ENCODE results near the gene POLDIP2.
"Not testable (repeated sequence)": the region's sequence is repeated elsewhere in the genome, so short reads cannot be mapped to it uniquely, and the experiment has no call there.

The POLDIP2 gene

GRCh38 chr17:28364665-28365363, 7.5 kb upstream of the POLDIP2 start, which contains the start of gene SEBOX:
Gene SEBOX (minus strand): TSS chr17:28365199. CDS start chr17:28365151, 48 bp downstream.
- no peak for DNase-seq

DNA sequence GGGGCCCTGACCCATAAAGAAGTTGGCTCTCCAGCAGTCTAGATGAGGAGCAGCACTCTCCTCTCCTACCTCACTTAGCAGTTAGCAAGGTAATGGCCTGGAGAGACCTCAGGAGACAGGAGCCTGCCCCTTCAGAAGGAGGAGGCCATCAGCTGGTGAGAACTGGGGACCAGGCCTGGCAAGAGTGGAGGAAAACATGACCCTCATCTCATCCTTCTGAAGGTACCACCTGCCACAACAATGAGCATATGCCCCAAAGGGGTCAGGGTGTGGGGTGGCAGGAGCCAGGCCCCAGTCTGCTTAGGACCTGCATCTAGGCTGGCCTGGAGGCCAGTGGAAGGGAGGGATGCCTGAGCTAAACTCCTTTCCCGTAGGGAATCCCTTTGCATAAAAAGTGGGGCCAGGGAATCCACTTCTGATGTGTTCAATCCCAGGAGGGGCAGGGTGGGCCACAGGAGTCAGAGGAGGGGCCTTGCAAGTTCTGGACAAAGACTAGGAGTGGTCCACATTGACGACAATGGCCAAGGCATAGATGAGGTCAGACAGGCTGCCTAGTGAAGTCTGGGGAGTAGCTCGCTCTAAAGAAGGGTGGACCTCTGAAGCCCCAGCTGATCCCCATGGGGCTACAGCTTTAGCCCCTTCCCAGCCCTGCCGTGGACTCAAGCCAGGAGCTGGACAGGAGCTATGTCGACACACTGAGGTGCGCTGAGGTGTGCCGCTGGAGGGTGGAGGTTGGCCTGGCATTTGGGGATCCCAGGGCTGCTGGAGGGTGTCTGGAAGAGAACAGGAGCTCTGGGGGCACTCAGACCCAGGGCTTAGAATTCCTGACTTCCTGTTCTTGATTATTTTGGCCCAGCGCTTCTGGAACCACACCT, 6.7 kb upstream of the POLDIP2 start:
- no peak for DNase-seq

DNA sequence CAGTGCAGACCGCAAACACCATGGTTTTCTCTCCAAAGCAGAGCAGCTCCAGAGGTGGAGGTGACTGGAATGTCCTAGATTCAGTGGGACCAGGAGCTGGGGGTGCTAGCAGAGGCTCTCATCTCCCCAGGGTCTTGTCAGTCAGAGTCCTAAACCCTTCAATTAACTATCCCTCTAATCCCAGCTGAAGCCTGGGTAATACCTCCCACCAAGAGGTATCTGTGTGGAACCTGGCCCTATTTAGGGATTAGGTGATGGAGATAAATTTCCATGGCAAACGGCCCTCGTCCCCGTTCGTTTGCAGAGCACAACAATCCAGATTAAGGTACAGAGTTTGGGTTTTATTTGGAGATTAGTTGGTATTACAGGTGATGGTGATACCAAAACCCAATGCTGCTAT, 5.9 kb upstream of the POLDIP2 start:
- DNase-seq, result no peak

DNA sequence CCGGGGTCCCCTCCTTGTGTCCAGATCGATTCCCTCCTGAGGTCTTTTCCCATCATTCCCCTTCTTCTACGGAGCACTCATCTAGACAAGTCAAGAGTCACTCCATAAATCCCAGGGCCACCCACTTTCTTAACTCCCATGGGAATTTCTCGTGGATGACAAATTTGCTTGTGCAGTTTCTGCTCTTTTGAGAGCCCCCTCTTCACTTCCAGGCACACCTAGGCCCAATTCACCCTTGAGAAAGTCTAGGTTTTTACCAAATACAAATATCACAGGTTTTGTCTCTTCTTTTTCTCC, 522 bp upstream of the POLDIP2 start:
- DNase-seq, result no peak

- no peak for DNase-seq
Measured at GRCh38 chr17:28350271-28350670, 7.1 kb downstream of the POLDIP2 start.

DNA sequence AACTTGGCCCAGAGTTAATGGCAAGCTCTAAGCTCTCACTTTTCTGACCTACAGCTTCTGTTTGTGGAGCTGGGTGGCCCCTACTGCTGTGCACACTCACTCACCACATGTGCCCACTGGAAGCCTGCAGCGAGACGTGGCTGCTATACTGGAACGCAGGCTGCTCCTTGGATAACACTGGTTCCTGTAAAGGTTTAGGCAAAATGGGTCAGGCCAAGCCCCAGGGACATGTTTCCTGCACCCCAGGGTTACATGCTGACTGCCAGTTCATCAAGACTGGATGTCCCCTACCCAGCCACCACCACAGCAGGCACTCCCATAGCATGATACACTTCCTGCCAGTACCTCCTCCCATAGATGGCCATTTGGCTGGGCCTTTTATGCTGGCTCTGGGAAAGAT, 8.3 kb downstream of the POLDIP2 start:
- no peak for DNase-seq

DNA sequence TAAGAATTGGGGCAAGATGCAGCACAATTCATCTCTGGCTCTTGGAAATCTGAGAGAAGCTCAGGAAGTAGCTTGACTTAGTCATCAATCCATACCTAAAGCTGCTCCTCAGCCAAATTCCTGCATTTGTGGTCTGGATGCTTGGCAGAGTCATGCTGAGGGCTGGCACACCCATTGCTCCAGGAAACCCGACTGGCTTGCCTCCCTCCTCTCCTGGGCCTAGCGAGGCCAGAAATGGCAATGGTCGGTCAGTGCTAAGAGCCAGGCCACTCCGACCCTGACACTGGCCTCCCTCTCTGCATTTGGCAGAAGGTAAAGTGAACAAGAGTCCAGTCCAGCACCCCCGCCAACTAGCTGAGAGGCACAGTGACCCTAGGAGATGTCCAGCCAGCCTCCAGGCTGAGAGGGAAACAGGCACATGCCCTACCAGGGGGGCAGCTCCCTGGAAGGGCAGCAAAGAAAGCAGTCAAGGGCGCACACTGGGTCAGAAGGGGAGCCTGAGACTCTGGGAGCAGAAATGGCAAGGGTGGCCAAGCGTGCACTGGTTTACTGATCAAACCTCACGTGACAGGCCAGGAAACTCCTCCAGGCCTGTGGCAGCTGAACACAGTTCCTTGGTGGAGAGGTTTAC, 10.0 kb downstream of the POLDIP2 start:
- DNase-seq, result peak; percentile 85

DNA sequence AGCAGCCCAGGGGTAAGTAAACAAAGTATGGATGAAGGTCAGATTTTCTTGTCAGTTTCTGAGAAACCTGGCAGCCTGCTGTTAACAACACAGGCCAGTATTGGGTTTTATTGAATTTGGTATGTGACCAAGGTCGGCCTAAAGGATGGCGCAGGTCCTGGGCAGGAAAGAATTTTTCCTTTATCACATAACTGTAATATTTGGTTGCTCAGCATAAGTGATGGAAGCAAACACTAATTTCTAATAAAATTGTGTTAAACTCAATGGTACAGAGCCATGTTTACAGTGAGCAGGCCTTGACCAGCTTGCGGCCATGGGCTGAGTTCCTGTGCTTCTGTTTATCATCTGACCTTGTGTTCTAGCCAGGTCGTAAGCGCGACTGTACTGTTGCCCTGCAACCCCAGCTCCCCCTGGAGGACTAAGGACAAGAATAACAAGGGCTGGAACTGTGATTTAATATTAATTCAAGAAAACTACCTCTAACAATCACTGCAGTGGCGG, 10.5 kb downstream of the POLDIP2 start:
- no peak for DNase-seq

DNA sequence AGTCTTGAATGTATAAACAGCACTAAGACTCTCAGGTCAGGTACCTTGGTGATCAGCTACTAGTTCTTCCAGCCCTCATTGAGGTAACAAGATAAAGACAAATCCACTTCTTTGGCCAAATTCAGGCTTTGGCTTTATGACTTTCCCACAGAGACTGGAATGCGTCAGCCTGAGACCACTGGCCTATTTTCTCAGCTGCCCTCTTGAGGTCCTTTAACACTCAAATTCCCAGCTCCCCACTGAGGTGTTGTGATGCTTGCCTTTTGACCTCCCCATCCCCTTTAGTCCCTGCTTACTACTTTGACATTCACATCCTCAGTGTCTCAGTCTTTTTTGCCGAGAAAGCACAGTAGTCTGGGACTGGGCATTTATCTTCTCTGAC, 11.1 kb downstream of the POLDIP2 start:
- no peak for DNase-seq

- DNase-seq, result no peak
Measured at GRCh38 chr17:28345419-28346198, 11.7 kb downstream of the POLDIP2 start.

GRCh38 chr17:28344435-28344901, 12.9 kb downstream of the POLDIP2 start:
- no peak for DNase-seq

GRCh38 chr17:28344011-28344410, 13.3 kb downstream of the POLDIP2 start:
- DNase-seq, result no peak

- DNase-seq, result no peak
Measured at GRCh38 chr17:28343491-28343932, 13.8 kb downstream of the POLDIP2 start.

DNA sequence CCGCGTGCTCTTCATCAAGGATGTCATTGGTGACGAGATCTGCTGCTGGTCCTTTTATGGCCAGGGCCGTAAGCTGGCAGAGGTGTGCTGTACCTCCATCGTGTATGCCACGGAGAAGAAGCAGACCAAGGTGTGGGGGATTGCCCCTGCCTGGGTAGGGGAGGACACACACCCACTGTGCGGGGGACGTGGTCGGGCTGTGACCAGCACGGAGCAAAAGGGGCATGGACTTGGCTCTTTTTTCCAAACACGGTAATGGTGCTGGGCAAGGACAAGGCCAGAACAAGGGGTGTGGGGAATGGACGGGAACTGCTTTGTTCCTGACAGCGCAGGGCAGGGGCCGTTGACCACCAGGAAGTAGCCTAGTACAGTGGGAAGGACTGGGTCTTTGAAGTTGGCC, 15.0 kb downstream of the POLDIP2 start:
- DNase-seq, result no peak

DNA sequence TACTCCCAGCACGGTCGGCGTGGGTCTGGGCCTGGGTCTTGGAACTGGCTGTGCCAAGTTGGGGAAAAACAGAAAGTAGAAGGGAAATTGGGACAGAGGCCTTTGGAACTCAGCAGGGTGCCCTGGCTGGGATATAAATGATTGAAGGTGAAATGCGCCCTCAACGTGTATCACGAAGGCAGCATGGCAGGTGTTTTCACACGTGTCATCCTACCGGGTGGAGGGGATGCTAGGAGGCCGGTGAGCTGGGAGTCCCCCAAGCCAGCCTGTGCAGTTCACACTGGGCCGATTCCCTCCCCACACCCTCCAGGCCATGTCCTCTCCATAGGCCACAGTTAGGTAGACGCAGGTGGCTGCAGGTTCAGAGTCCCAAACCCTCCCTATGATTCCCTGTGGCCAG, 15.8 kb downstream of the POLDIP2 start:
- DNase-seq, result no peak

DNA sequence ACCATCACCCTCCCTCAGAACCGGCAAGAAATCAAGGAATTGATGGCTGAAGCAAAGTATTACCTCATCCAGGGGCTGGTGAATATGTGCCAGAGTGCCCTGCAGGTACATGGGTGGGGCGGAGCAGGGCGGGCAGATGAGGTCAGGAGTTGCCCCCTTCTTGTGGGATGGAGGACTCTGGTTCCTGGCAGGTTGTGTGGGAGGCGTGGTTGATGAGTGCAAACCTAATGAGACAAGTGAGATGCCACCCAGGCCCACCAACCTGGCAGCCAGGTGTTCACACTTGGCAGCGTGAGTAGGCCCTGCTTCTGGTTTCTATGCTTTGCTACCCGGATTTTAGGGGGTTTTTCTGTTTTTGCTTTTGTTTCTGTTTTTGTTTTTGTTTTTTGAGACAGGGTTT, 17.0 kb downstream of the POLDIP2 start:
- DNase-seq, result no peak

- DNase-seq, result no peak
Measured at GRCh38 chr17:28339431-28339830, 17.9 kb downstream of the POLDIP2 start.

- DNase-seq, result not testable (repeated sequence)
Measured at GRCh38 chr17:28338769-28339212, 18.5 kb downstream of the POLDIP2 start.

DNA sequence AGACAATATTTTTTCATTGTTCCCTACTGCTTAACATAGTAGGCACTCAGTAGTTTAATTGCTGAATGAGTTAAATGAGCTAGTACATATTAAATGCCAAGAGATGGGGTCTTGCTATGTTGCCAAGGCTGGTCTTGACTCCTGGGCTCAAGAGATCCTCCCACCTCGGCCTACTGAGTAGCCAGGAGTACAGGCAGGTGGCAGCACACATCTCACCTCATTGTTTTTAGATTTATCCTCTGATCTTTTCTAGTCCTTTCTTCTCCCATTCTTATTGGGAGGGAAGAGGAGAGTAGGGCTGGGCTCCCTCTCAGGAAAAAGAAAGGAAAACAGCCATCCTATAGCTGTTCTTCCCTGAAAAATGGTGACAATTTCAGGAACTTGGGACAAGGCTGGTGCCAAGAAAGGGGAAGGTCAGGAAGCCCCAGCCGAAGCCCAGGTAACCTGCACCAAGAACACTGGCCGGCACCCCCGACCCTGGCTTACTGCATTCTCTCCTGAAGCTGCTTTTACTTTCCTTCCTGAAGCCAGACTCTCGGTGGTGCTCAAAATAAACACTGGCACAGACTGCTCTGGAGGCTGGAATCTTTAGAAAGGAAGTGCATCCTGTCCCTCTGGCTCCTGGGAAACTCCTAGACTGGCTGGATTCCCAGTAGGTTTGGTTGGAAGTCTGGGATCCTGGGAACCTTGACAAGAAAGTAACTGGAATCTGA, 19.1 kb downstream of the POLDIP2 start:
- DNase-seq, result peak; percentile 78

DNA sequence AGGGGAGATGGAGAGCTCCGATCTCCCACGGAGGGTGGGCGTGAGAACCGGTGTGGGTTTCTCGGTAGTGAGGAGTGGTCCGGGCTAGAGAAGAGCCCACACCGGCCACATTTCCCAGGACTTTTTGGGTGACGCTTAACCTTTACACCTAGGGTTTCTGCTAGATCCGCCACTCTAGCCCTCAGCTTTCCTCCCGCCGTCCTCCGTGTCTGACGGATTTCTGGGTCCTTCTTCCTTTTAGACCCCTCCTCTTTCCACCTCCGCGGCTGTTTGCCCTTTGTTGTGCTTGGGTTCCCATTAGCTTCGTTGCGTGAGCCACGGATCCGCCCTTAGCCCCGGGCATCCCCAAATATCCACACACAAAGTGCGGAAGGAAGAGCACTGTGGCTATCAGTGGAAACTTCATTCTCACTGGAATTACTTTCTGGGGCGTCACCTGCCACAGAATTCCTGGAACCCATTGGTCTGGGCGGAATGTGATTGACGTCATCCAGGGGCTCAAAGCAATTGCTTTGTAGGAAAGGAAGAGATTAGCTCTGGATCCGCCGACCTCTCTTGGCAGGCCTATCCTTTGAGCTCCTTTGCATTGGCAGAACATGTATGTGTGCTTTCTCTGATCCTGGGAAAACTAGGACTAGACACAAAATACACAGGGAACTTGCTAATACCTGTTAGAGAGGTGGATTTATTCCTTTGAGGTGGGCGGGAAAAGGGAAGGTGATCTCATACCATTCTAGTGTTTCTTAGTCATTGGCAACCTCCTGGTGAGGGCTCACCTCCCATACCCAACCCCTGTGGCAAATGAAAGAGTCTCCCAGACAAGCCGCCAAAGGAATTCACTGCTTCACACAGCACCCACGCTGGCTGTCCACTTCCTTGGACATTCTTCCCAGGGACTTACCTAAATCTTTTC, 21.1 kb downstream of the POLDIP2 start:
- DNase-seq, result peak; percentile 90

All from fibroblast of skin of right biceps (primary cell).